NCI-H2081 treated with DMSO at 0.1 percent for 48 hours (cell line): ENCODE results near the gene NCKAP5L.

Experiments used
- DNase-seq: peaks from one replicate; lab custom pipeline; 2025; lab: John Stamatoyannopoulos, UW

Gene NCKAP5L

DNA sequence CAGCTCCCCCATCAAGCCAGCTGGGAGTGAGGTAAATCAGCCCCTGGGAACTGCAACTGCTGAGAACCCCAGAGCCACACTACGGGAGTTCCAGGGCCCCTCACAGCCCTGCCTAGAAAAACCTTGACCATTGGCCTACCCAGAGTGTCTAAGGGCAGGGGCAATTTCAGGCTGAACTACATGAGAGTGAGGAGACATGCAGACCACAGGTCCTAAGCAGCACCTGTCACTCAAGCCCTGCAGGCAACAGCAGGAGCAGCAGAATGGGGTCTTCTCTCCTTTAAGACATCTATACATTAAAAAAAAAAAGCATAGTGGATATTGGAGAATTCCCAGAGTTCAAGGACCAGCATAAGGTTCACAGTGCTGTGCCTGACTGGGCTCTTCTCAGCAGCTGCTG lies 4.9 kb downstream of the NCKAP5L start:
- no peak for DNase-seq

DNA sequence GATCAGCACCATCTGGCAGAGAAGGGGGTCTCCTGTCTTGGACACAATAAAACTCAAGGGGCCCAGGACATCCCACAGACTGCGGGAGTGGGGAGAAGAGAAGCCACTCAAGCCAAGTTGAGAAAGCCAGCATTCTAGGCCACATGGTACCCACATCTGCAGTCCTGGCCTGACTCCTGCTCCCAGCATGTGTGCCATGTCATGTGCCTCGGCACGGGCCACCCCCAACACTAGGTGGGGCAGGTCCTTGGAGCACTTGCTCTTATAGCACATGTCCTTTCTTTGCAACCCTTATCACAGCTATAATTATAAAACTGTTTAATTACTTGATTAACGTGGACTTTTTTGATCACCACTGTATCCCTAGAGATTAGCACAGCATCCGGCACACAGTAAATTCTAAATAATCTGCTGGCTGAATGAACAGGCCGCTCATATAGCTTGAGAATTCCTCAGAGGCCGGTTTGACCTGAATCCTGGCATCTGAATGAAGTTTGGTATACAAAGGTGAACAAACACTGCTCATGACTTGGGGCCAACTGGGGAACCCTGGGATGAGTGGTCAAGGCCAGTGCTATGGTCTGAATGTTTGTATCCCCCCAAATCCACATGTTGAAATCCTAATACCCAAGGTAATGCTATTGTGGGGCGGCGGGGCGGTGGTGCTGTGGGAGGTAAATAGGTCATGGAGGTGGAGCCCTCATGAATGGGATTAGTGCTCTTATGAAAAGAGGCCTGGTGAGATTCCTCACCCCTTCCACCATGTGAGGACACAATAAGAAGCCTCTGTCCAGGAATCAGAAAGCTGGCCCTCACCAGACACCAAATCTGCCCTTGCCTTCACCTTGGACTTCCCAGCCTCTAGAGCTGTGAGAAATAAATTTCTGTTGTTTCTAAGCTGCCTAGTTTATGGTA lies 6.6 kb downstream of the NCKAP5L start:
- no peak for DNase-seq

DNA sequence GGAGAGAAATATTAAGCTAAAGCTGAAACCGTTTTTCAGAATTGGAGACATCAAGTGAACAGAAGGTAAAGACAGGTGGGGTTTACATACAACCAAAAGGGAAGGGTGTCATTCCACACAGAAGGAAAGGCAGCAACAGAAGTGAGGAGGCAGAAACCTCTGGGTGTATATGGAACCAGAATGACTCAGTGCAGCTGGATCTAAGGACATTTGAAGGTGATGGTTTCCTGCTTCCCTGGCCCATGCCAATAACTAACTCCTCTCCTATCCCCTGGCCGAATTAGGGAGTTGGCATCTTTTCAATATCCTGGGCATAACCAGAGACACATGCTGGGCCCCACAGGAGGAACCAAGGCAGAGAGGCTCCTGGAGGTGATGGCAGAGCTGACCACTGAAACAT lies 8.4 kb downstream of the NCKAP5L start:
- no peak for DNase-seq

DNA sequence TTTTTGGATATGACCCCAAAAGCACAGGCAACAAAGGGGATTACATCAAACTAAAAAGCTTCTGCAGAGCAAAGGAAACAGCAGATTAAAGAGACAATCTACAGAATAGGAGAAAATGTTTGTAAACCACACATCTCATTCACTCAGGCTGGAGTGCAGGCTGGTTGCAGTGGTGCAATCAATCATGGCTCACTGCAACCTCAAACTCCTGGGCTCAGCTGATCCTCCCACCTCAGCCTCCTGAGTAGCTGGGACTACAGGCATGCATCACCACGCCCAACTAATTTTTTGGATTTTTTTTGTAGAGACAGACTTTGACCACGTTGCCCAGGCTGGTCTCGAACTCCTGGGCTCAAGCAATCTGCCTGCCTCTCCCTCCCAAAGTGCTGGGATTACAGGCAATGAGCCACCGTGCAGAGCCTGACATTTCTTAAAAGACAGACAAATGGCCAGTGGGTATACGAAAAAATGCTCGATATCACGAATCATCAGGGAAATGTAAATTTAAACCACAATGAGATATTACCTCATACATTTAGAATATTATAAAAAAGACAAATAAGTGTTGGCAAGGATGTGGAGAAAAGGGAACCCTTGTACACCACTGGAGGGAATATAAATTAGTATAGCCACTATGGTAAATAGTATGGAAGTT lies 9.8 kb downstream of the NCKAP5L start:
- DNase-seq = no peak

DNA sequence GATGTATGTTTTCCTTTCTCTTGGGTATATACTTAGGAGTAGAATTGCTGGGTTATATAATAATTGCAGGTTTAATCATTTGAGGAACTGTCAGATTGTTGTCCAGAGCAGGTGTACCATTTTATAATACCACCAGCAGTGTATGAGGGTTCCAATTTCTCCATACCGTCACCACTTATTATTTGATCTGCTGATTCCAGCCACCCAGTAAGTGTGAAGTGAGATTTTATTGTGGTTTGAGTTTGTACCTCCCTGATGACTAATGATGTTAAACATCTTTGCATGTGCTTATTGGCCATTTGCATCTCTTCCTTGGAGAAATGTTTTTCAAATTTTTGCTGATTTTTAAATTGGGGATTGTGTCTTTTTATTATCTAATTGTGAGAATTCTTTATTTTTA lies 15.1 kb downstream of the NCKAP5L start:
- DNase-seq = no peak

DNA sequence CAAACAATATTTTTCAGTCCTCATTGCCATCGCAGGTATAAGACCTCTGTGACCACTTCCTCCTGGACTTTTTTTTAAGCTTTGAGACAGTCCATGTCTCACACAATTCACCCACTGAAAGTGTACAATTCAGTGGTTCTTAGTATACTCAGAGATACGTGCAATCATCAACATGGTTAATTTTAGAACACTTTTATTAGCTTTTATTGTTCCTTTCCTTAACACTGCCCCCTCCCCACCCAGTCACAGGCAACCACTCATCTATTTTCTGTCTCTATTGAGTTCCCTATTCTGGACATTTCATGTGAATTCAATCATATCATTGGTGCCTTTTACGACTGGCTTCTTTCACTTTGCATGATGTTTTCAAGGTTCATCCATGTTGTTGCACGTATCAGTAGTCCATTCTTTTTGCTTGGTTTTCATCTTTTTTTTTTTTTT lies 16.2 kb downstream of the NCKAP5L start:
- DNase-seq = no peak

DNA sequence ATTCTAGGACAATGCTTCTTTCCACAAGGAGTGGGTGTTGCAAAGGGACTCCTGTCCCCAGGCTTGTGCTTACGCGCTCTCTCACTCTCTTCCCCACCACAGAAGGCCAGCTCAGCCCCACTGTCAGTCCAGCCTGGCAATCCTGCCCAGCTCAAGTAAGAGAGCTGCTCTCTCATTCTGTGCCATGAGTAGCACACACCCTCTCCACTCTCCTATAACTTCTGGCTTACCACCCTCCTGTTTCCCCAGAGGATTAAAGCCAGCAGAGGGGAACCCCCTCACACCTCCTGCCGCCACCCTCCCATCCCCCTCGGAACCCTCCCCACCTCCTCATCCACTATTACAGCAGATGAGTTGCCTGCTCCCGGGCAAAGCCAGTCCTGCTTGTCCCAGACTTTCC lies 17.1 kb downstream of the NCKAP5L start:
- DNase-seq = no peak

DNA sequence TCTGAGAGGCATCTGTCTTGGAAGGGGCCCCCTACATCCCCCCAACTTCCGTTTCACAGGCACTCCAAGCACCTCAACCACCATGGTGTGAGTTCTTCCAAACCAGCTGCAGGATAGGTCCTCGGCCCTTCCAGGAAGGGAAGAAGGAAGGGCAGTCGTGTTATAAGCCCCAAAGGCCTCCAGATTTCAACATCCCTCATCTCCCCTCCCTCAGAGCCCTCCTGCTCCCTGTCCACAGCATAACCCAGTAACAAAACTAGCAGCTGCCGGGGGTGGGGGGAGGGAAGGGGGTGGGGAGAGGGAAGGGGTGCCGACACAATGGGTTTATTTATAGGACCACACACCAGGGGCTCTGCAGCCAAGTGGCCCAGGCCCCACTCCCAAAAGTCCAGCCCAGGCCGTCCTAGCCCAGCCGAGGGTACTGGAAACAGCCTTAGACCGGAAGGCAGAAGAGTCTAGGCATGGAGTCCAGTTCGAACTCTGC lies 18.3 kb downstream of the NCKAP5L start:
- no peak for DNase-seq

DNA sequence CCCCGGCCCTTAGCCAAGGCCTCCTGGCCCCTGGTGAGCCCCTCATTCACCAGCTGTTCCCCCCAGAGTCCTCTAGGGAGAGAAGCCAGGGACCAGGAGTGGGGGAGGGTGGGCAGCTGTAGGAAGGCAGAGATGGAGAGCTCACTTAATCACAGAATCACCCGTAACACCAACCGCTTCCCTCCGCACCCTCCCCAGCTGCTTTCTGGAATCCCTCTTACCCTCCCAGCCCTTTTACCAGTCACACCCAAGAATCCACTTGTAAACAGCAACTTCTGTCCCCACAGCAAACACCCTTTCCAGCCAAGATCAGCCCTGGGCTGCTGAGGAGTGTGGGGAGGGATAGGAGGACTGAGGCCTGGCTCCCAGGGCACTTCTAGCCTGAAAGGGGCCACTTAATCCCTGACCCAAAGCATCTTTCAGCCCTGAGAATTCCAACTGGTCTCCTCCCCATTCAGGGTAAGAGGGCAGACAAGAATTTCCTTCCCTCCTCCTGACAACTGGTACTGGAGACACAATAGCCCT lies 18.8 kb downstream of the NCKAP5L start:
- DNase-seq = no peak

DNA sequence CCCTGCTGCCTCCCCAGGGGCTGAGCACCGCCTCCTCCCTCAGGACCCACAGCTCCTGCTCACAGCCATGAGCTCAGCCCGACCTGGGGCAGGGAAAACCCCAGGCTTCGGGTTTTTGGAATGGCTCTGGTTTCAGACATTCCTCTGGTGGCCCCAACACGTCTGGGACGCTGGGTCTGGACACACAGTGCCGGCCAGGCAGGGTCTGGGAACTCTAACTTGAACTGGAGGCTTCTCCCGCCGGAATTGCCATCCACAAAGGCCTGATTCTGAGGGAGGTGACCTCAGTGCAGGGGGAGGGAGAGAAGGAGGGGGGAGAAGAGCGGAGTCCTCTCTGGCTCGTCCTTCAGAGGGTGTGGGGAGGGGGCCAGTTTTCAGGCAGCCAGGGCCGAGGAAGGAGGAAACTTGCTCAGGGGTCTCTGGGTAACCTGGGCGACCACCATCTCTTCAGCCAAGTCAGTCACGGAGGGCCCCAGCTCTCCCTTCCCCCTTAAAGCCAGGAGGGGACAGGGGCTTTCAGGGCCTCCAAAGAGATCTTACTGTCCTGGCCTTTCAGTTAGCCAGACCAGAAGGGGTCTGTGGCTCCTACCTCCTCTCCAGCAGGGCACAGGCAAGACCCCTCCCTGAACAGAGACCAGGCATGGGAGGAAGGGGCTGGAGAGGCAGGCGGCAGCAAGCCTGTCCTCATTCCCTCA lies 19.4 kb downstream of the NCKAP5L start:
- no peak for DNase-seq

DNA sequence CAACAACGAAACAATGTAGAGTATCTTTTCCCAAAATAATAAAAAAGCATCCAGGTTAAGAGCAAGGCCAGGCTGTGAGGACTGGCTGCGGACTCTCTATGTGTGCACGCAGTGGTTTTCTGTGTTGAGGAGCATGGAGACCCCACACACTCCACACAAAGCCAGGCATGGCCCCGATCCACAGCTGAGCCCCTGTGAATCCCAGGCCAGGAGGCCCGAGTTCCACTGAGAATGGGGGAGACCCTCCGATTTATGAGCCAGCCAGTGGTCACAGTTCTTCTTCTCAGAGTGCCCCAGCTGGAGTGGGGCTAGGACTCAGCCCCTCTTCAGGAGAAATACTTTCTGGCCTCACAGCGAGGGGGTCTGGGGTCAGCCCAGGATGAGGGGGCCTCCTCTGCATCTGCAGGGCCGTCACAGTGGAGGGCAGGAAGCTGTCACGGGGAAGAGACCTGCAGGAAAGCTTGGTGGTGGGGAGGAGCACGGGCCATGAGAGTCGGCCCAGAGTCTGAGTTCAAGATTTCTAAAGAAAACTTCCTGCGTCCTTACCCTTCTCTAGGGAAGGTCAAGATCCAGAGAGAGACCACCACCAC lies 20.1 kb downstream of the NCKAP5L start:
- DNase-seq = no peak

DNA sequence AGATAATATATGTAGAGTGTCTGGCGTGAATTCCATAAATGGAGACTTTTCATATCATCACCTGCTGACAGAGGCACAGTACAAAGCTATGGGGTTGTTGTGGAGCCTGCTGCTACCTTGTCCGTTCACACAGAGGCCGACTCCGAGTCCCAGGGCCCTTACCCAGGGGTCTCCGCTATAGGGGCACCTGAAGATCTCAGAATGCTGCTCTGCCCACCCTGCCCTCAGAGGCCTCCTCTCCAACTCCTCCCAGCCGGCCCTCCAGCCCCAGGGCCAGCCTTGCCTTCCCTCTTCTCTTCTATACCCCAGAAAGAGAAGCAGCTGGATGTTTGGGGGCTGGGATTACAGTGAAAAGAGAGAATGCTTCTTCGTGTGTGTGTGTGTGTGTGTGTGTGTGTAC lies 21.3 kb downstream of the NCKAP5L start:
- no peak for DNase-seq

DNA sequence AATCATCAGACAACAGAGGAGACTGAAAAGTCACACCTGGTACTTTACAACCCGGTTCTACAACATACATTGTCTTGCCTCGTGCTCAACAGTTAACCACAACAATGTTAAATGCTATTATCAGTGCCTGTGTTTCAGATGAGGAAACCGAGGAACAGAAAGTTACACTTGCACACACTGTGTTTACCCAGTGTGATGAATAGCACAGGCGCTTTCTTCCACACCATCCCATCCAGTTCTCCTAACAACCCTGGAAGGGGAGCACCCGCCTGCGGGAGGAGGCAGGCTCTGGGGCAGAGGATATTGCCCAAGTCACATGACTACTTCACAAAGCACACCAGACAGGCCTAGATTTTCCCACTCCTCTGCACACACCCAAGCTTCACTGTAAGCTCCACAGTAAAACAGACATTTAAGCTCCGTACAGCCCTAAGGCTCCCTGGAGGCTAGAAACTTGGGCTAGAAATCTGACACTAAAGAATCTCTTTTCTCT lies 21.8 kb downstream of the NCKAP5L start:
- DNase-seq = no peak

DNA sequence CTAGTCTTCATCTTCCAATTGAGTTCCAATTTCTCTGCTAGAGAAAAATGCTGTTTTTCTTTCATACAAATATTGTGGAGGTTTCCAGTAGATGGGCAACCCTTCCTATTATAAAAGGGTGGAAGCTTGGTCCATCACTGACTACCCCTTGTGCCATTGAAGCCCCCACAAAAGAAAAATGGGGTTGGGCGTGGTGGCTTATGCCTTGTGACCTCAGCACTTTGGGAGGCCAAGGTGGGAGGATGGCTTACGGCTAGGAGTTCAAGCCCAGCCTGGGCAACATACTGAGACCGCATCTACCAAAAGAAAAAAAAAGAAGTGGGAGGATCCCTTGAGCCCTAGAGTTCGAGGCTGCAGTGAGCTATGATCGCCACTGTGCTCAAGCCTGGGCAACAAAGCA lies 22.8 kb downstream of the NCKAP5L start:
- no peak for DNase-seq

DNA sequence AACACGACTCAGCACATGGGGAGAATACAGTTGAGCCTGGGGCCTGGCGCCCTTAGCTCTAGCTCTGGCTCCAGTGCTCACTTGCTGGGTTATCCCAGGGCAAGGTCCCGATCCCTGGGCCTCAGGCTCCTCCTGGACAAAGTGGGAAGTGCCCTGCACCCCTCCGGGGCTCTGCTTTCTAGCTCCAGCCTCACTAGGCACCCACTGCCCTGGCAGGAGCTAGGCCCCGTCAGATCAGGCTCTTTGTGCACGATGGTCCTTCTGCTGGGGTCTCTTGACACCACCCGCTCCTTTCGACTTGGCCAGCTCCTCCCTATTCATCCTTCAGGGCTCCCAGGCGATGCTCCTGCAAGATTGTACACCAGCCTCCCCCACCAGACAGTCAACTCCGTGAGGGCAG lies 23.4 kb downstream of the NCKAP5L start:
- no peak for DNase-seq

DNA sequence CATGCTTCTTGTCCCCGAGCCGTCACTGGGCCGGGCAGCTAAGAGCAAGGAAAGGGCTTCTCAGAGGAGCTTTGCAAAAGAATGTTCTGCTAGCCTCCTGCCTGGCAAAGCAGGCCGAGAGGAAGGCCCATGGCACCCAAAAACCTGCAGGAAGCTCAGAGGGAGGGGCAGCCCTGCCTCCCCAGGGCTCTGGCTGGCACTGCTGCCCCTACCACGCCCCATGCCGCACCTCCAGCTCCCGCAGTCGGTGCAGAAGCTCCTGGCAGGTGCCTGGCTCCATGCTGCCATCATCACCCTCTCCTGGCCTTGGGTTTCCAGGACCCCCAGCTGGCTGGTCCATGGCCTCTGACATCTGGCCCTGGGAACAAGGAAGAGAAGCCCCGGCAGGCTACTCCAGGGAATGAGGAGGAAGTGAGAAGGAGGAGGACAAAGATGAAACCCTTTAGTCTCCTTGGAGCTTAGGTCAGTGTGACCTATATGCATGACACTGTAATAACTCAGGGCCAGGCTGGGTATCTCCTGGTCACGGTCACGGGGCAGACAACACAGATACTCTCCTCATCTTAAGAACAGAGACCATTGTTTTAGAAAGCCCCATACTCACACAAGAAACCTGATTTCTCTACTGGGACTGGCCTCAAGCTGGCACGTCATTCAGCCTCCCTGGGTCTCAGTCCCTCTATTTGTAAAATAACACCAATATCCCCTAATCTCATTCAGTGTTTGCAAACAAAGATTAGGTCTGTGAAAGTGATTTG lies 24.3 kb downstream of the NCKAP5L start:
- no peak for DNase-seq

DNA sequence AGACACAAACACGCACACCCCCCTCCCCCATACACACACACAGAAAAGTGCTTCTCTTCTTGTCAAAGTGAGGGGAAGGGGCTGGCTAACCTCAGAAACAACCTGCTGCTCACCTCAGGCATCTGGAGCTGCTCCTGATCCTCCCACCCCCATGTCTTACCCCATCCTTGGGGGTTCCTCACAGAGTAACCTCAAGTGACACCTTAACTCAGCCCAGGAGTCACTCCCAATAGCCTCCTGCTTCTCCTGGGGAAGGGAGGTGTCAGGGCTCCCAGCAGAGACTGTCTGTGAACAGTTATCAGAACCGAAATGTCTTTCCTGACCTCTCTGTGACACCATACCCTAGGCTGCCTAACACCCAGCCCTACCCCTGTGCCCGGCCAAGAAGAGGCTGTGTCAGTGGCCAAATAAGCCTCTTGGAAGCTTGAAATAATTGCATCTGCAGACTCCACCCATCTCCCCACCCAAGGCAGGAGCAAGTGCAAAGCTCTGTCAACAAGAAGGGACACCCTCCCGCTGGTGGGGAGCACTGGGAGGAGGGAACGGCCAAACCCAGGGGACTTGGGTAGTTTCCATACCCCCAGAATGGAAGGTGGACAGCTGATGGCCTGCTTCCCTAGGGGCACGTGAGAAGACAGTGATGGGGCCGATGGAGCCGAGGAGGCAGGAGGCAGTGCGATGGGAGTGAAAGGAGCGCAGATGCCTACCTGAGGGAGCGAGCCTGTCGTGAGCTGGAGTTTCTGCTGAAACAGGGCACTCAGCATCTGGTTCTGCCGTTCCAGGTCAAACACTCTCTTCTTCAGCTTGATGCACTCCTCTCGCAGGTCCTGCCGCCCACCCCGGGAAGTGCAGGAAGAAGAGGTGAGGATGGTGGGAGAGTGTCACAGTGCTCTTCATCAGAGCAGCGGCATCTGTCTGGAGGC lies 26.8 kb downstream of the NCKAP5L start:
- no peak for DNase-seq

DNA sequence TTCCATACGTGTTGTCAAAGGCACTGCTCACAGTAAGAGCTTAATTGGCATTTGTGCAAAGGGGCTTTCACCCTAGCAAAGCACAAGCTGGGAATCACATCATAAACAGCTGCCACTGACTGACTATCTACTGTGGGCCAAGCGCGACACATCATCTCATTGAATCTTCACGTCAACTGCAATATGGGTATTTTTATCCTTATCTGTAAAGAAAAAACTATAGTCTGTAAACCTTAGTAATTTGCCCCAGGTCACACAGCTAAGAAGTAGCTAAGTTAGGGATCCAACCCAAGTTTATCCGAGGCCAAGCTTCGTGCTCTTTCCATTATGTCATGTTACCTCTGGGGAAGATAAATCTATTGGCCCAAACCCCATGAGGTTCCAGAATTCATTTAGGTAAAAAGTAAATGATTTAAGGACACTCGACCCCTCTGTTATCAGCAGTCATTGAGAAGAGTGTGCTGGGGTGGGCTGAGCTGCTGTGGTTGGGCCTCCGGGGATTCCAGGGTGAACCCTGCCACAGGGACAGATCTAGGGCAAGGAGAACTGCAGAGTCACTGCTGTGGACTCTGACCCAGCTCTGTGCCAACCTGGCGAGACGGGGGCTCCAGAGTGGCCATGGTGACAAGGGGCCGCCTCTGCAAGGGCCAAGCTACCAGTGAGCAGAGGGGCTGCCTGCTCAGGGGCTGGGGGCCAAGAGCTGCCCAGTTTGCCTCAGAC lies 27.6 kb downstream of the NCKAP5L start:
- no peak for DNase-seq

DNA sequence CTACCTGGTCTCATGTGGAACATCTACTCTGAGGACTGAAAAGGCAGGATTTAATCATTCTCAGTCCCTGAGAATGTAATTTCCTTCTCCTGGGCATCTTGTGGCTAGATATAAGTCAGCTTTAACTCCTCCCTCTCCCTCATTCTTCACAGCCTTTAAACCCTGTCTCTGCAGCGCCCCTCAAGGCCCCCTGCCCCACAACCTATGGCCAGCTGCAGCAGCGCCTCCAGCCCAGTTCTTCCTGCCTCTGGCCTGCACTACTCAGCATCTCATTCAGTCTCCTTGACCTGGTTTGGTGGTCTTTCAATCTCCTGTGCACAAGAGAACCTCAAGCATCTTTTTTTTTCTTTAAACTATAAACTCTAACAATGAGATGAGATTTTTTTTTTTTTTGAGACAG lies 29.3 kb downstream of the NCKAP5L start:
- DNase-seq = no peak
